ENCODE results near the gene APEH.

Gene APEH

GRCh38 chr3:49652218-49652902 lies 21.8 kb upstream of the APEH start:
- DNase-seq: no peak

- DNase-seq: no peak
These were observed 21.2 kb upstream of the APEH start for GRCh38 chr3:49652903-49653415.

GRCh38 chr3:49653621-49654020 lies 20.5 kb upstream of the APEH start:
- DNase-seq: no peak

GRCh38 chr3:49654176-49654825 lies 19.9 kb upstream of the APEH start:
- no peak for DNase-seq

- DNase-seq: no peak
These were observed 19.1 kb upstream of the APEH start for GRCh38 chr3:49654955-49655556.

- DNase-seq: no peak
These were observed 18.3 kb upstream of the APEH start for GRCh38 chr3:49655731-49656285.

GRCh38 chr3:49656541-49657112 lies 17.5 kb upstream of the APEH start:
- no peak for DNase-seq

GRCh38 chr3:49657208-49657915 lies 16.8 kb upstream of the APEH start:
- DNase-seq: no peak

GRCh38 chr3:49658711-49659110 lies 15.4 kb upstream of the APEH start:
- no peak for DNase-seq

- DNase-seq: no peak
These were observed 14.4 kb upstream of the APEH start for GRCh38 chr3:49659756-49660155.

GRCh38 chr3:49661281-49661680 lies 12.9 kb upstream of the APEH start:
- no peak for DNase-seq

GRCh38 chr3:49662021-49662420 lies 12.1 kb upstream of the APEH start:
- no peak for DNase-seq

- DNase-seq: no peak
These were observed 11.3 kb upstream of the APEH start for GRCh38 chr3:49662720-49663413.

GRCh38 chr3:49663831-49664230 lies 10.3 kb upstream of the APEH start:
- no peak for DNase-seq

- no peak for DNase-seq
These were observed 9.9 kb upstream of the APEH start for GRCh38 chr3:49664300-49664699.

- no peak for DNase-seq
These were observed 8.2 kb upstream of the APEH start for GRCh38 chr3:49665822-49666519.

GRCh38 chr3:49666592-49666991 lies 7.6 kb upstream of the APEH start:
- DNase-seq: no peak

- no peak for DNase-seq
These were observed 6.3 kb upstream of the APEH start for GRCh38 chr3:49667701-49668413.

GRCh38 chr3:49668414-49668797 lies 5.7 kb upstream of the APEH start:
- no peak for DNase-seq

GRCh38 chr3:49668861-49669260 lies 5.3 kb upstream of the APEH start:
- no peak for DNase-seq

GRCh38 chr3:49669352-49669751 lies 4.8 kb upstream of the APEH start:
- no peak for DNase-seq

All from stimulated activated CD8-positive, alpha-beta memory T cell treated with anti-CD3 and anti-CD28 coated beads, Interleukin-4, amount 100 ng/mL, for 48 hours (primary cell).